C1 segment of cervical spinal cord (tissue), 14 donors: ENCODE data around the gene PERM1.

ENCODE experiments used
- DNase-seq, 14 donors: peaks; one replicate each; lab custom pipeline; 2025; lab: John Stamatoyannopoulos, UW

Gene PERM1

GRCh38 chr1:934991-935750, 46.7 kb downstream of the PERM1 start:
- DNase-seq, result no peak

GRCh38 chr1:933603-933940, 48.3 kb downstream of the PERM1 start:
- no peak for DNase-seq

- DNase-seq, result no peak
Measured at GRCh38 chr1:932776-933602, 48.9 kb downstream of the PERM1 start.

GRCh38 chr1:932173-932510, 49.8 kb downstream of the PERM1 start:
- no peak for DNase-seq

GRCh38 chr1:931380-932172, 50.3 kb downstream of the PERM1 start:
- DNase-seq, result no peak

GRCh38 chr1:930633-931138, 51.2 kb downstream of the PERM1 start:
- DNase-seq, result no peak

- DNase-seq, result no peak
Measured at GRCh38 chr1:929712-930632, 51.9 kb downstream of the PERM1 start.

- no peak for DNase-seq
Measured at GRCh38 chr1:928825-929661, 52.9 kb downstream of the PERM1 start.

- DNase-seq, result no peak
Measured at GRCh38 chr1:927748-928147, 54.1 kb downstream of the PERM1 start.

- no peak for DNase-seq
Measured at GRCh38 chr1:927234-927633, 54.7 kb downstream of the PERM1 start.

GRCh38 chr1:925561-926421, 56.1 kb downstream of the PERM1 start:
- no peak for DNase-seq
